Stimulated activated CD8-positive, alpha-beta memory T cell treated with anti-CD3 and anti-CD28 coated beads, Interleukin-2, amount 100 ng/mL, for 1 hour (primary cell): ENCODE measurements around the gene LMO2.
"Not testable (repeated sequence)": the region's sequence is repeated elsewhere in the genome, so short reads cannot be mapped to it uniquely, and the experiment has no call there.

Experiments used
- DNase-seq, 2 donors: peaks; one replicate each; pipeline ENCODE4 v3.0.0-alpha.2; 2020; ENCODE audit warnings: low read depth in 2 of 2

LMO2 gene

DNA sequence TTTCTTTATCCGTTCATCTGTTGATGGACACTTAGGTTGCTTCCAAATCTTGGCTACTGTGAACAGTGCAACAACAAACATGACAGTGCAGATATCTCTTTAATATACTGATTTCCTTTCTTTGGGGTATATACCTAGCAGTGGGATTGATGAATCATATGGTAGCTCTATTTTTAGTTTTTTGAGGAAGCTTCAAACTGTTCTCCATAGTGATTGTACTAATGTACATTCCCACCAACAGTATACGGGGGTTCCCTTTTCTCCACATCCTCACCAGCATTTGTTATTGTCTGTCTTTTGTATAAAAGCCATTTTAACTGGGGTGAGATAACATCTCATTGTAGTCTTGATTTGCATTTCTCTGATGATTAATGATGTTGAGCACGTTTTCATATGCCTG, 68.9 kb downstream of the LMO2 start:
- DNase-seq, result not testable (repeated sequence)

DNA sequence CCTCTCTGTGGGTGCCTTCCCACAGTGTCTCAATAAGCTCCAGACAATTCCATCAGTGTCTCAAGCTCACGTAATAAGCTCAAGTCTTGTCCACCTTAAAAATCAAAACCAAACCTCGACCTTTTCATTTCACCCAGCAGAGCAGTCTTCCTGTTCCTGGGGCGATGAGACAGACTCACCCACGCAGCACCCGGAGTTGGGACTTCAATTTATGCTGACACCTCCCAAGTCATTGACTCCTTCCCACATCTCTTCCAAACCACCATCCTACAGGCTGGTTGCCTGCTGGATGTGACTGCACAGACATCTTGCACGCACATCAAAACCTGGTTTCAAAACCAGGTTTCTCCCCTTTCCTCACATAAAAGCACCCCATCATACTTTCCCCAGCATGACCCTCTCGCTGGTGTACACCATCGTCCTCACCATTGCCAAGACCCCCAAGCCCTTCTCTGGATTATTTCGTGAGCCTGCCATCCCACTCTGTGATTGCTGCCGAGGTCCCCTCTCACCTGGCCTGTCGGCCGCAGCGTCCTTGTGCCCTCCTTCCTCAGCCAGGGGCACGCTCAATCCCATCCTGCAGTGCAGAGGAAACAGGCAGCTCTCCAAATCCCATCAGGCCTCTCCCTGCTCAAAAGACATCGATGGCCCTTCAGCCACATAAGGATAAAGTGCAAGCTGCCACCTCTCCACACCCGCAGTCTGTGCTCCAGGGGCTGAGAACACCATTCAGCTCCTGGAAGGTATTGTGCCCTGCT, 72.4 kb downstream of the LMO2 start:
- DNase-seq, result no peak
